ENCODE data around the gene SLC25A21.

Gene SLC25A21

GRCh38 chr14:36947362-36947761 is 225.0 kb downstream of the SLC25A21 start:
- Histone ChIP-seq H3K36me3 (ENCODE audit: insufficient read depth, low read length) (no peaks in the 10 kb centered on the region), H3K4me2 (ENCODE audit: low read length) (no peak overlapping the region), H3K9ac (ENCODE audit: low read depth, low read length) (no peak overlapping the region), H3K27me3 (ENCODE audit: control insufficient read depth, insufficient read depth, low read length) (no peaks in the 10 kb centered on the region), H3K4me3 (ENCODE audit: low read length) (no peak overlapping the region), H3K9me3 (replicated peaks; ENCODE audit: low read length) (no peaks in the 10 kb centered on the region), H3K4me1 (ENCODE audit: control insufficient read depth, insufficient read depth, low read length) (peaks cover 60% of the 10 kb centered on the region)

- Histone ChIP-seq H3K4me3 (ENCODE audit: low read length) (no peak overlapping the region), H3K27me3 (ENCODE audit: control insufficient read depth, insufficient read depth, low read length) (no peaks in the 10 kb centered on the region), H3K9me3 (replicated peaks; ENCODE audit: low read length) (no peaks in the 10 kb centered on the region), H3K4me1 (ENCODE audit: control insufficient read depth, insufficient read depth, low read length) (peaks cover 55% of the 10 kb centered on the region), H3K36me3 (ENCODE audit: insufficient read depth, low read length) (no peaks in the 10 kb centered on the region), H3K4me2 (ENCODE audit: low read length) (no peak overlapping the region), H3K9ac (ENCODE audit: low read depth, low read length) (no peak overlapping the region)
These were observed 225.5 kb downstream of the SLC25A21 start for GRCh38 chr14:36946872-36947271.

- H3K4me2 ChIP-seq (ENCODE audit: low read length), result peak overlapping the region; percentile 21
- H3K36me3 ChIP-seq (ENCODE audit: insufficient read depth, low read length), result no peaks in the 10 kb centered on the region
- no peaks in the 10 kb centered on the region for H3K9me3 ChIP-seq (replicated peaks; ENCODE audit: low read length)
- H3K4me3 ChIP-seq (ENCODE audit: low read length), result no peak overlapping the region
- no peaks in the 10 kb centered on the region for H3K27me3 ChIP-seq (ENCODE audit: control insufficient read depth, insufficient read depth, low read length)
- peak overlapping the region; percentile 11 for H3K9ac ChIP-seq (ENCODE audit: low read depth, low read length)
- H3K4me1 ChIP-seq (ENCODE audit: control insufficient read depth, insufficient read depth, low read length), result peaks cover 44% of the 10 kb centered on the region
These were observed 227.9 kb downstream of the SLC25A21 start for GRCh38 chr14:36944307-36945010.

GRCh38 chr14:36942522-36943245 is 229.7 kb downstream of the SLC25A21 start:
- Histone ChIP-seq H3K9me3 (replicated peaks; ENCODE audit: low read length) (no peaks in the 10 kb centered on the region), H3K4me3 (ENCODE audit: low read length) (no peak overlapping the region), H3K27me3 (ENCODE audit: control insufficient read depth, insufficient read depth, low read length) (no peaks in the 10 kb centered on the region), H3K4me1 (ENCODE audit: control insufficient read depth, insufficient read depth, low read length) (peaks cover 38% of the 10 kb centered on the region), H3K4me2 (ENCODE audit: low read length) (peak overlapping the region; percentile 19), H3K9ac (ENCODE audit: low read depth, low read length) (peak overlapping the region; percentile 31), H3K36me3 (ENCODE audit: insufficient read depth, low read length) (no peaks in the 10 kb centered on the region)

- H3K4me2 ChIP-seq (ENCODE audit: low read length), result peak overlapping the region; percentile 37
- H3K4me3 ChIP-seq (ENCODE audit: low read length), result no peak overlapping the region
- H3K36me3 ChIP-seq (ENCODE audit: insufficient read depth, low read length), result no peaks in the 10 kb centered on the region
- H3K9me3 ChIP-seq (replicated peaks; ENCODE audit: low read length), result no peaks in the 10 kb centered on the region
- H3K9ac ChIP-seq (ENCODE audit: low read depth, low read length), result peak overlapping the region; percentile 31
- H3K4me1 ChIP-seq (ENCODE audit: control insufficient read depth, insufficient read depth, low read length), result peaks cover 31% of the 10 kb centered on the region
- H3K27me3 ChIP-seq (ENCODE audit: control insufficient read depth, insufficient read depth, low read length), result no peaks in the 10 kb centered on the region
These were observed 230.5 kb downstream of the SLC25A21 start for GRCh38 chr14:36941783-36942521.

DNA sequence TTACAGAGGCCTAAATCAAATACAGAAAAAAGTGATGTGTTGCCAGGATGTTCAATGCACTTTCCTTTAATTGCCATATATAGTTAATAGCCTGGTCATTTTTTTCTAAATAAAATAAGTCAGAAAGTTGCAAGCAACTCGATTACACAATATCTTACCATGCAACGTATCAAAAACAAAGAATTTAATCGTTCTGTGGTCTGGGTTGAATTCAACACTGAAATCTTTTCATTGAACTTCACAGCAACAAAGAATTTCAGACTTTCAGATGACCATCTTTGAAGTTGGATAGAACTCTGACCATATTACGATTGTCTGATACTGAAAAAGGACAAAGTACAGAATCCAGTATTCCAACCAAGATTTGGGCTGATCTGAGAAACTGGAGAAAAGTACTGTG is 231.9 kb downstream of the SLC25A21 start:
- Histone ChIP-seq H3K4me1 (ENCODE audit: control insufficient read depth, insufficient read depth, low read length) (peaks cover 39% of the 10 kb centered on the region), H3K9me3 (replicated peaks; ENCODE audit: low read length) (no peaks in the 10 kb centered on the region), H3K4me2 (ENCODE audit: low read length) (no peak overlapping the region), H3K4me3 (ENCODE audit: low read length) (no peak overlapping the region), H3K36me3 (ENCODE audit: insufficient read depth, low read length) (no peaks in the 10 kb centered on the region), H3K27me3 (ENCODE audit: control insufficient read depth, insufficient read depth, low read length) (no peaks in the 10 kb centered on the region), H3K9ac (ENCODE audit: low read depth, low read length) (no peak overlapping the region)

DNA sequence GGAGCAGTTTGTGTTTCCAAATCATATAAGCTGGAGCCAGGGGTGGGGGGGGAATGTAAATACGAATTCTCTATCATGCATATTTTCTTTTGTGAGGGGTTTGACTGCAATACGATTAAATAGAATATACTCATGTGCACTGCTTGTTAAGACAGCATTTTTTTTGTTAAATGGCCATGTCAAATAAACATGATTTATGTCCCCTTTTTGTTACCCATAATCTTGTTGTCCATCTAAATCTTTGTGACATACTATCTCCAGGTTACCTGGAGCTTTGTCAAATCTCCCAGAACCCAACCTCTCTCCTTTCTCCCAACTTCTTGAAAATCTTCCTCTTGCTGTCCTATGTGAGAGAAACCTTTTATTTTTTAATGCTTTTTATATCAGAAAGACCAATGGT is 233.1 kb downstream of the SLC25A21 start:
- Histone ChIP-seq H3K4me2 (ENCODE audit: low read length) (no peak overlapping the region), H3K27me3 (ENCODE audit: control insufficient read depth, insufficient read depth, low read length) (no peaks in the 10 kb centered on the region), H3K4me1 (ENCODE audit: control insufficient read depth, insufficient read depth, low read length) (peaks cover 27% of the 10 kb centered on the region), H3K4me3 (ENCODE audit: low read length) (no peak overlapping the region), H3K36me3 (ENCODE audit: insufficient read depth, low read length) (no peaks in the 10 kb centered on the region), H3K9ac (ENCODE audit: low read depth, low read length) (no peak overlapping the region), H3K9me3 (replicated peaks; ENCODE audit: low read length) (no peaks in the 10 kb centered on the region)

DNA sequence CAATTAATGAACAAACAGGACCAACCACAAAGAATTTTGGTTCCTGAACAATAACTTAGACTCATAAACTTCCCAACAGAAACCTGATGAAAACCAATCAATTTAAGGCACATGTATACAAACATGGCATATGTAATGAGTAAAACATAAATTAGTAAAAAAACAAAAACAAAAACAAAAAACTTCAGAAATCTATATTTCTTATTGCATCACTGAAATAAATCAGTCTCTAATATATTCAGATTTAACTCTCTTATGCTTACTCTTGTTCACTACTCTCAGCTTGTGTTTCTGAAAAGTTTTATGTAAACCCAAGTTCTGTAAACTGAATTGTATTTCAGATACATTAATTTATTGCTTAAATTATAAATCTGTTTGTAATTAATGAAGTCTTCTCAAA is 233.7 kb downstream of the SLC25A21 start:
- no peak overlapping the region for H3K4me3 ChIP-seq (ENCODE audit: low read length)
- H3K9ac ChIP-seq (ENCODE audit: low read depth, low read length), result no peak overlapping the region

DNA sequence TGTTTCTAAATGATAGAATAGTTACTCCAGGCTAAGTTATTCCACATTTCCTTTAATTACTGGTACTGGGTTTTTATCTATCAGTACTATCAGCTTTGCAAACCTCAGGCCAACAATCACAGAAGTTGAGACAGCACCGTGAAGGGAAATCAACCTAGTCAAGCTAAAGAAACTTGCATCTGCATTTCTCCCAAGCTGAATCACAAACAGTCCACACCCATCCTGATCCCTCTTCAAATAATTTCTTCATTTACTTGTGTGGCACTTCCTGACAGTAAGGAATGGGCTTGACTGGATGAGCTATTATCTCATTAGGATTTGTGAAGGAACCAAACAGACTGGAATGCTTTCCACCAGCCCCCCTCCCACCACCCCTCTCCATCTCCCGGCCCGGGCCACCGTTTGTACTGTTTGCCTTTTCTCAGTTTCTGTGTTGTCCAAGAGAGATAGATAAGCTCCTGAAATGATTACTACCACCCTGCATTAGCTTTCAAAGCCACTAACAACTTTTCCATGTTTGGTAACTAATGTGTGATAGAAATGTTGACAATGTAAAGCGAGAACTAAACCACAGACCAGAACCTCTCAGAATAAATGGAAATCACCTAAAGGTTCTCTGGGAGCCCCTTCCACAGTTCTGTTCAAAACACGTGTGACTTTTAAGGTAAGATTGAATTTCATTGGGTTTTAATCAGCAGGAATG is 236.3 kb downstream of the SLC25A21 start:
- Histone ChIP-seq H3K9ac (ENCODE audit: low read depth, low read length) (no peak overlapping the region), H3K27me3 (ENCODE audit: control insufficient read depth, insufficient read depth, low read length) (no peaks in the 10 kb centered on the region), H3K4me3 (ENCODE audit: low read length) (no peak overlapping the region), H3K9me3 (replicated peaks; ENCODE audit: low read length) (no peaks in the 10 kb centered on the region), H3K4me1 (ENCODE audit: control insufficient read depth, insufficient read depth, low read length) (peaks cover 10% of the 10 kb centered on the region), H3K36me3 (ENCODE audit: insufficient read depth, low read length) (no peaks in the 10 kb centered on the region), H3K4me2 (ENCODE audit: low read length) (no peak overlapping the region)

More for the DNA sequence above, 233.7 kb downstream of the SLC25A21 start:
- H3K4me2 ChIP-seq (ENCODE audit: low read length), result no peak overlapping the region
- H3K36me3 ChIP-seq (ENCODE audit: insufficient read depth, low read length), result no peaks in the 10 kb centered on the region
- no peaks in the 10 kb centered on the region for H3K9me3 ChIP-seq (replicated peaks; ENCODE audit: low read length)
- H3K27me3 ChIP-seq (ENCODE audit: control insufficient read depth, insufficient read depth, low read length), result no peaks in the 10 kb centered on the region
- H3K4me1 ChIP-seq (ENCODE audit: control insufficient read depth, insufficient read depth, low read length), result peaks cover 23% of the 10 kb centered on the region

GRCh38 chr14:36934304-36934703 is 238.1 kb downstream of the SLC25A21 start:
- peaks cover 10% of the 10 kb centered on the region for H3K4me1 ChIP-seq (ENCODE audit: control insufficient read depth, insufficient read depth, low read length)
- H3K9ac ChIP-seq (ENCODE audit: low read depth, low read length), result no peak overlapping the region
- H3K27me3 ChIP-seq (ENCODE audit: control insufficient read depth, insufficient read depth, low read length), result no peaks in the 10 kb centered on the region
- H3K9me3 ChIP-seq (replicated peaks; ENCODE audit: low read length), result no peaks in the 10 kb centered on the region
- H3K4me2 ChIP-seq (ENCODE audit: low read length), result no peak overlapping the region
- no peak overlapping the region for H3K4me3 ChIP-seq (ENCODE audit: low read length)
- no peaks in the 10 kb centered on the region for H3K36me3 ChIP-seq (ENCODE audit: insufficient read depth, low read length)

DNA sequence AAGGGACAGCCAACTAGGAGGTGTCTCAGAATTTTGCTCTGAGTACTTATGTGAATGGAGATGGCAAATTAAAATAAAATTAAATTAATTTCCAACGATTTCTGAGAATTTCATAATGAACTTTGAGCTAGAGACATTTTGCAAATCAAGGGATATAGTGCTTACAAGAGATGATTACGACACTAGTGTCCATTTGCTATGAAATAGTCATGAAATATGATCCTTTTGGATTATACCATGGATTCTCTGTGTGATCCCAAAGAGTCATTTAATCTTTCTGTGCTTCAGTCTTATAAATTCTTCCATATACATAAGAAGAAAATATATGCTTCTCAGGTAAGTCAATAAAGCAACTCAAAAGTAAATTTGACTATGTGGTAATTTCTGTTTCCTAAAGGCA is 240.6 kb downstream of the SLC25A21 start:
- Histone ChIP-seq H3K4me3 (ENCODE audit: low read length) (no peak overlapping the region), H3K9me3 (replicated peaks; ENCODE audit: low read length) (no peaks in the 10 kb centered on the region), H3K9ac (ENCODE audit: low read depth, low read length) (no peak overlapping the region), H3K4me1 (ENCODE audit: control insufficient read depth, insufficient read depth, low read length) (peaks cover 10% of the 10 kb centered on the region), H3K27me3 (ENCODE audit: control insufficient read depth, insufficient read depth, low read length) (no peaks in the 10 kb centered on the region), H3K36me3 (ENCODE audit: insufficient read depth, low read length) (no peaks in the 10 kb centered on the region), H3K4me2 (ENCODE audit: low read length) (no peak overlapping the region)
